Astrocyte (in vitro differentiated cells and primary cell): ENCODE data around the gene ERBIN.

Experiments used
- CTCF ChIP-seq: IDR thresholded peaks from 2 replicates; pipeline ENCODE4 v1.5.1; 2011; ENCODE audit warnings: low read depth, mild to moderate bottlenecking, inconsistent platforms, low read length, moderate library complexity; ENCODE audit not compliant: insufficient read depth
- EZH2 ChIP-seq: IDR thresholded peaks from 2 replicates; pipeline ENCODE4 v1.6.1; 2012; ENCODE audit warnings: mild to moderate bottlenecking, low read length, inconsistent platforms; ENCODE audit not compliant: insufficient read depth

DNA sequence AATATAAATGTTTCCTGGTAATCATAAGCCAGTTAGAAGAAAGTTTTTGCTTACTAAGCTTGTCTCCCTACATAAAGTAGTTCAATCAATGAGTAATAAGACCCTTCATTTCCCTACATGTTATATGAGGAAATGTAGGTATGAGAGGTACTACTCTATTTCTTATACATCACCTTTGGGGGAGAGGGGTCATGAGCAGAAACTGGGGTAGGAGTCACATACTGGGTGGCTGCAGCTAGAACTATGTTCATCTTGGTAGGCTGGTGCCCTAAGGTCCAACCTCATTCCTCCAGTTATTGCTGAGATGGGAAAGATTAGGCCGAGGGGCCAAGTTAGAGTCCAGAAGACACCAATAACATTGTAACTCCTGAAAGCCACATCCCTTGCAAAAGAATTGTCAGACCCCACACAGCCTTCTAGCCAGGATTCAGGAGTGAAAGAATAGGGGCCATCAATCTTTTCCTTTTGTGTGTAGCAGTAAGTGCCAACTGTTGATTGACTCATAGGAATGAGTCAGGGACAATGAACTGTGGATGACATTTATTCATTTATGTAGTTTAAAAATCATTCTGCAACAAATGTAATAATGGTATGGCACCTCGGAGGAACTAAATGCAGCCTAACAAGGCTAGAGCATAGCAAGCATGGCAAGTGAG lies 196.1 kb downstream of the ERBIN start:
- no peak for TF ChIP-seq CTCF
- no peak for TF ChIP-seq EZH2
